SK-N-SH (cell line): ENCODE measurements around the gene RHBDL2. TPM values are rescaled to one million over a fixed set of nuclear protein-coding genes. Genes with fewer than 3 reads are reported as not detected.

Source experiments
- CHD2 ChIP-seq: fragments of 150-350 bp; IDR thresholded peaks from 2 replicates; pipeline ENCODE4 v1.6.1; 2018; ENCODE audit warnings: low read length; ENCODE audit not compliant: partially characterized antibody
- CTCF ChIP-seq: fragments of 200-600 bp; sonication (generic); IDR thresholded peaks from 2 replicates; pipeline ENCODE4 v1.6.1; 2017; ENCODE audit warnings: antibody characterized with exemption, mild to moderate bottlenecking, moderate library complexity
- EP300 ChIP-seq, 2 experiments: IDR thresholded peaks; 2 replicates each; pipeline versions ENCODE4 v1.4.0 to v1.6.1; 2012; ENCODE audit warnings: borderline replicate concordance in 1 of 2, low read depth in 1 of 2, low read length in 1 of 2
- EZH2phosphoT487 ChIP-seq: fragments of 200-600 bp; sonication (generic); IDR thresholded peaks from 2 replicates; pipeline ENCODE4 v1.6.1; 2017; ENCODE audit warnings: low read depth, mixed run types, mild to moderate bottlenecking, antibody characterized with exemption, moderate library complexity, borderline replicate concordance
- FOSL2 ChIP-seq: IDR thresholded peaks from 2 replicates; pipeline ENCODE4 v1.4.0; 2012; ENCODE audit warnings: low read depth, mild to moderate bottlenecking, moderate library complexity, borderline replicate concordance
- FOXJ3 ChIP-seq: sonication (generic); formaldehyde crosslinking; IDR thresholded peaks from 2 replicates; pipeline ENCODE4 v1.5.1; 2020; ENCODE audit warnings: mild to moderate bottlenecking, missing genetic modification reagents
- FOXM1 ChIP-seq: IDR thresholded peaks from 2 replicates; pipeline ENCODE4 v1.4.0; 2012; ENCODE audit warnings: low read depth, mild to moderate bottlenecking
- GATA2 ChIP-seq: sonication (generic); formaldehyde crosslinking; IDR thresholded peaks from 2 replicates; pipeline ENCODE4 v1.5.0; 2020; ENCODE audit warnings: mild to moderate bottlenecking, missing genetic modification reagents
- IRF3 ChIP-seq: fragments of 150-350 bp; IDR thresholded peaks from 2 replicates; pipeline ENCODE4 v1.6.1; 2016; ENCODE audit warnings: mild to moderate bottlenecking, low read depth, low read length
- MEF2A ChIP-seq: IDR thresholded peaks from 2 replicates; pipeline ENCODE4 v1.4.0; 2012; ENCODE audit warnings: low read depth, borderline replicate concordance
- MXI1 ChIP-seq: IDR thresholded peaks from 2 replicates; pipeline ENCODE4 v1.6.1; 2012; ENCODE audit warnings: mild to moderate bottlenecking, low read depth, low read length, improper control_type of control experiment
- NFIC ChIP-seq: IDR thresholded peaks from 2 replicates; pipeline ENCODE4 v1.4.0; 2012; ENCODE audit warnings: borderline replicate concordance
- NRF1 ChIP-seq: IDR thresholded peaks from 2 replicates; pipeline ENCODE4 v1.6.1; 2012; ENCODE audit warnings: low read depth, mild to moderate bottlenecking, low read length
- PBX3 ChIP-seq: IDR thresholded peaks from 2 replicates; pipeline ENCODE4; 2012
- POLR2AphosphoS5 ChIP-seq: IDR thresholded peaks from 2 replicates; pipeline ENCODE4 v1.6.1; 2012; ENCODE audit warnings: low read depth, low read length
- RXRA ChIP-seq: IDR thresholded peaks from 2 replicates; pipeline ENCODE4 v1.4.0; 2012; ENCODE audit warnings: low read depth, mild to moderate bottlenecking, borderline replicate concordance
- TCF12 ChIP-seq: IDR thresholded peaks from 2 replicates; pipeline ENCODE4 v1.4.0; 2012
- TEAD4 ChIP-seq: IDR thresholded peaks from 2 replicates; pipeline ENCODE4 v1.4.0; 2012; ENCODE audit warnings: mild to moderate bottlenecking, borderline replicate concordance; ENCODE audit not compliant: insufficient read depth
- USF1 ChIP-seq: IDR thresholded peaks from 2 replicates; pipeline ENCODE4 v1.4.0; 2012; ENCODE audit warnings: low read depth, borderline replicate concordance
- polyA plus RNA-seq, 3 experiments: library from polyadenylated mRNA; depleted of rRNA; stranded (reverse); fragments of >200 nt; gene quantifications; 2 replicates each; pipeline ENCODE4 v1.2.3, GENCODE V29; 2012

The RHBDL2 gene
- polyA plus RNA-seq, 1 of the 3 experiments (the other 2 are of a cell fraction) = 0.07 TPM

- no peak for TF ChIP-seq FOXJ3 (CRISPR knock-in tag)
- no peak for TF ChIP-seq CTCF
- TF ChIP-seq MEF2A = no peak
- no peak for TF ChIP-seq RXRA
- peak; percentile 14; the same call in 1 of the 2 replicates for TF ChIP-seq PBX3
- no peak for TF ChIP-seq TEAD4
- peak; percentile 96 for TF ChIP-seq POLR2AphosphoS5
- TF ChIP-seq EP300 (IDR thresholded peaks at IDR 0.05; ENCODE audit: borderline replicate concordance in 1 of 2, low read depth in 1 of 2, low read length in 1 of 2) = no peak
- TF ChIP-seq MXI1 = peak; percentile 92
- no peak for TF ChIP-seq NFIC
- peak; percentile 94 for TF ChIP-seq NRF1
- no peak for TF ChIP-seq TCF12
- no peak for TF ChIP-seq EZH2phosphoT487
- peak; percentile 16 for TF ChIP-seq CHD2
- TF ChIP-seq USF1 = no peak
- TF ChIP-seq GATA2 (CRISPR knock-in tag) = no peak
- no peak for TF ChIP-seq FOSL2
- no peak for TF ChIP-seq IRF3
- no peak for TF ChIP-seq FOXM1
Observed at GRCh38 chr1:38873027-38873969, 68.3 kb downstream of the RHBDL2 start, which contains the start of gene MYCBP (continued).
